ENCODE data around the gene RERE.

The RERE gene

DNA sequence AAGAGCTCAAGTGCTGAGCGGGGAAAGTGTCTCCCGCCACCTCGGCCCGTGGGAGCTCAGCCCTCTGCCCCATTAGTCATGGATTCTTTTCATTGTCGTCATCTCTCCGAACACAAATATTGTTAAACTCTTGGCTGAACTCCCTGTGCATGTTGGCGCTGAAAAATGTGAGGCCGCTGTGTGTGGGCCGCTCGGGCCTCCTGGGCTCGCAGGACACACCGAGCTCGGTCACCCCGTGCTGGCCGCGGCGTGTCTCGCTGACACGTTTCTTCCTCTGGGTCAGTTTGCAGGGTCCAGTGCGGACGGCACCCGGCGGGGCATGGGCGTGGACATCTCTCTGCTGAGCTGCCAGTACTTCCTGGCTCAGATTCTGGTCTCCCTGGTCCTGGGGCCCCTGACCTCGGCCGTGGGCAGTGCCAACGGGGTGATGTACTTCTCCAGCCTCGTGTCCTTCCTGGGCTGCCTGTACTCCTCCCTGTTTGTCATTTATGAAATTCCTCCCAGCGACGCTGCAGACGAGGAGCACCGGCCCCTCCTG, 473.9 kb downstream of the RERE start:
- H3K4me1 ChIP-seq (ENCODE audit: control insufficient read depth, insufficient read depth, low read length): peaks cover 3% of the 10 kb centered on the region; the same call in 1 of the 2 replicates
- ChIA-PET POLR2A (interaction anchor here (0.6 to 1.2 kb wide), 3 partner anchors 317 to 572 kb away, joined by 3 to 5 read pairs (median 3); partner anchors contain the start of genes ERRFI1 and VAMP3), CTCF (interaction anchor here (0.8 to 1.6 kb wide), 4 partner anchors 30 to 676 kb away, joined by 3 to 5 read pairs (median 4); no protein-coding TSS in a partner anchor)
- H3K36me3 ChIP-seq (ENCODE audit: control insufficient read depth in 2 of 2, insufficient read depth in 1 of 2, low read length in 2 of 2): no peaks in the 10 kb centered on the region
- H3K9me3 ChIP-seq (ENCODE audit: control insufficient read depth, insufficient read depth, low read depth, low read length): no peaks in the 10 kb centered on the region
- peak; percentile 58 for TF ChIP-seq ZNF629 (tag by site-specific recombination; IDR thresholded peaks at IDR 0.05)
- TF ChIP-seq ZNF266 (tag by site-specific recombination; IDR thresholded peaks at IDR 0.05; ENCODE audit: low read depth): no peak
- no peak for TF ChIP-seq ZNF514 (tag by site-specific recombination; IDR thresholded peaks at IDR 0.05)
- TF ChIP-seq ZFHX2 (tag by site-specific recombination; conservative IDR thresholded peaks at IDR 0.05): peak; percentile 29
- TF ChIP-seq ZNF132 (tag by site-specific recombination; IDR thresholded peaks at IDR 0.05; ENCODE audit: borderline replicate concordance): no peak
- TF ChIP-seq ZBTB8A (tag by site-specific recombination; IDR thresholded peaks at IDR 0.05): peak; percentile 25; the same call in 1 of the 2 replicates
- no peak for TF ChIP-seq ZNF473 (tag by site-specific recombination; IDR thresholded peaks at IDR 0.05)
- no peak for TF ChIP-seq ZNF792 (tag by site-specific recombination; IDR thresholded peaks at IDR 0.05)
- TF ChIP-seq GFI1B (tag by site-specific recombination; IDR thresholded peaks at IDR 0.05): no peak
- TF ChIP-seq, protein P1, sequence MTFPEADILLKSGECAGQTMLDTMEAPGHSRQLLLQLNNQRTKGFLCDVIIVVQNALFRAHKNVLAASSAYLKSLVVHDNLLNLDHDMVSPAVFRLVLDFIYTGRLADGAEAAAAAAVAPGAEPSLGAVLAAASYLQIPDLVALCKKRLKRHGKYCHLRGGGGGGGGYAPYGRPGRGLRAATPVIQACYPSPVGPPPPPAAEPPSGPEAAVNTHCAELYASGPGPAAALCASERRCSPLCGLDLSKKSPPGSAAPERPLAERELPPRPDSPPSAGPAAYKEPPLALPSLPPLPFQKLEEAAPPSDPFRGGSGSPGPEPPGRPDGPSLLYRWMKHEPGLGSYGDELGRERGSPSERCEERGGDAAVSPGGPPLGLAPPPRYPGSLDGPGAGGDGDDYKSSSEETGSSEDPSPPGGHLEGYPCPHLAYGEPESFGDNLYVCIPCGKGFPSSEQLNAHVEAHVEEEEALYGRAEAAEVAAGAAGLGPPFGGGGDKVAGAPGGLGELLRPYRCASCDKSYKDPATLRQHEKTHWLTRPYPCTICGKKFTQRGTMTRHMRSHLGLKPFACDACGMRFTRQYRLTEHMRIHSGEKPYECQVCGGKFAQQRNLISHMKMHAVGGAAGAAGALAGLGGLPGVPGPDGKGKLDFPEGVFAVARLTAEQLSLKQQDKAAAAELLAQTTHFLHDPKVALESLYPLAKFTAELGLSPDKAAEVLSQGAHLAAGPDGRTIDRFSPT (tag by site-specific recombination; IDR thresholded peaks at IDR 0.05): peak; percentile 15; the same call in 1 of the 2 replicates
- no peak for TF ChIP-seq ZNF211 (tag by site-specific recombination; IDR thresholded peaks at IDR 0.05; ENCODE audit: low read depth)
- TF ChIP-seq ZNF214 (tag by site-specific recombination; IDR thresholded peaks at IDR 0.05; ENCODE audit: borderline replicate concordance): no peak
- TF ChIP-seq, protein P2, sequence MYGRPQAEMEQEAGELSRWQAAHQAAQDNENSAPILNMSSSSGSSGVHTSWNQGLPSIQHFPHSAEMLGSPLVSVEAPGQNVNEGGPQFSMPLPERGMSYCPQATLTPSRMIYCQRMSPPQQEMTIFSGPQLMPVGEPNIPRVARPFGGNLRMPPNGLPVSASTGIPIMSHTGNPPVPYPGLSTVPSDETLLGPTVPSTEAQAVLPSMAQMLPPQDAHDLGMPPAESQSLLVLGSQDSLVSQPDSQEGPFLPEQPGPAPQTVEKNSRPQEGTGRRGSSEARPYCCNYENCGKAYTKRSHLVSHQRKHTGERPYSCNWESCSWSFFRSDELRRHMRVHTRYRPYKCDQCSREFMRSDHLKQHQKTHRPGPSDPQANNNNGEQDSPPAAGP (tag by site-specific recombination; IDR thresholded peaks at IDR 0.05): no peak
- H3K4me3 ChIP-seq (ENCODE audit: low read depth, low read length): peak overlapping the region; percentile 16; the same call in 1 of the 2 replicates
- no peak overlapping the region for H3K27ac ChIP-seq (ENCODE audit: extremely low read depth, low read depth, low read length)

DNA sequence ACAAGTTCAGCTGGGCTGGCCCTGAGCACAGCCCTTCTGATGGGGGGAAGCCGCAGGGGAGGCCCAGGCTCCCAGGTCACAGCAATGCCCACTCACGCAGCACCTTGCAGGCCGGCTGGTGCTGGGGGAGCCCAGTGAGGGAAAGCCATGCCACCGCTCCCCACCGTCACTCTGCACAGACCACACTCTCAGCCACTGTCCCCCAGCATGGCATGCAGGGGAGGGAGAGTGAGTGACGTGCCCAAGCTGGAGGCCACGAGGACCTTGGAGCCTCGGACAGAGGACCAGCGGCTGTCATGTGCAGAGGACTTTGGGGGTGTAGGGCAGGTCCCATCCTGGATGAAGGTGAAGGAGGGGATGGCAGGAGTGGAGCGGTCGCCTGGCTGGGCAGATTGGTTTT, 474.4 kb downstream of the RERE start:
- no peaks in the 10 kb centered on the region for H3K9me3 ChIP-seq (ENCODE audit: control insufficient read depth, insufficient read depth, low read depth, low read length)
- POLR2A ChIA-PET: interaction anchor here (0.6 to 1.2 kb wide), 3 partner anchors 317 to 572 kb away, joined by 3 to 5 read pairs (median 3); partner anchors contain the start of genes ERRFI1 and VAMP3
- CTCF ChIA-PET: interaction anchor here (0.6 to 1.6 kb wide), 5 partner anchors 29 to 676 kb away, joined by 3 to 5 read pairs (median 4); no protein-coding TSS in a partner anchor
- peaks cover 3% of the 10 kb centered on the region; the same call in 1 of the 2 replicates for H3K4me1 ChIP-seq (ENCODE audit: control insufficient read depth, insufficient read depth, low read length)
- no peak overlapping the region for H3K4me3 ChIP-seq (ENCODE audit: low read depth, low read length)
- H3K36me3 ChIP-seq (ENCODE audit: control insufficient read depth in 2 of 2, insufficient read depth in 1 of 2, low read length in 2 of 2): no peaks in the 10 kb centered on the region
- H3K27ac ChIP-seq (ENCODE audit: extremely low read depth, low read depth, low read length): no peak overlapping the region
- TF ChIP-seq ZNF791 (tag by site-specific recombination; IDR thresholded peaks at IDR 0.05): no peak
- TF ChIP-seq ZEB2 (tag by site-specific recombination; IDR thresholded peaks at IDR 0.05): 0 out of 2 replicates have a peak, but pooled peaks have one; percentile 14

DNA sequence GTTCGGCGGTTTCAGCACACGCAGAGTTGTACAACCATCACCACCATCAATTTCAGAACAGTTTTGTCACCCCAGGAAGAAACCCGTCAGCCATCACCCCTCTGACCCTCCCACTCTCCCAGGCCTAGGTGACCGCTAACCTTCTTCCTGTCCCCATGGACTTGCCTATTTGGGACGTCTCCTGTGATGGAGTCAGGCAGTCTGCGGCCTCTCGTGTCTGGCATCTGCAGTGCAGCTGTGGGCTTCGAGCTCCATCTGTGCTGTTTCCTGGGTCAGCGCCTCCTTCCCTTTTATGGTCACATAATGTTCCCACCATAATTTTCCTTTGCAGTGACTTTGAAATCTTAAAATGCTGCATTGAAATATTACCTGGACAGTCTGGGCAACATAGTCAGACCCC, 475.1 kb downstream of the RERE start:
- no peaks in the 10 kb centered on the region for H3K36me3 ChIP-seq (ENCODE audit: control insufficient read depth in 2 of 2, insufficient read depth in 1 of 2, low read length in 2 of 2)
- no peak overlapping the region for H3K4me3 ChIP-seq (ENCODE audit: low read depth, low read length)
- CTCF ChIA-PET: interaction anchor here (0.6 kb wide), 1 partner anchor 416 kb away, joined by 3 read pairs; no protein-coding TSS in a partner anchor
- no peak for TF ChIP-seq ZBTB21 (tag by site-specific recombination; IDR thresholded peaks at IDR 0.05)
- TF ChIP-seq ZNF121 (tag by site-specific recombination; IDR thresholded peaks at IDR 0.05): 0 out of 2 replicates have a peak, but pooled peaks have one; percentile 33
- no peak overlapping the region for H3K27ac ChIP-seq (ENCODE audit: extremely low read depth, low read depth, low read length)
- H3K4me1 ChIP-seq (ENCODE audit: control insufficient read depth, insufficient read depth, low read length): peaks cover 3% of the 10 kb centered on the region; the same call in 1 of the 2 replicates
- H3K9me3 ChIP-seq (ENCODE audit: control insufficient read depth, insufficient read depth, low read depth, low read length): no peaks in the 10 kb centered on the region
- POLR2A ChIA-PET: interaction anchor here (0.7 kb wide), 1 partner anchor 175 kb away, joined by 7 read pairs; no protein-coding TSS in a partner anchor

All from HEK293 (cell line).